HepG2 (cell line): ENCODE results near the gene MUTYH. TPM values are rescaled to one million over a fixed set of nuclear protein-coding genes. Genes with fewer than 3 reads are reported as not detected.

Experiments
- ATAC-seq: fragments of 200-7000 bp; cut with Tn5 transposase; 3 replicates; pipeline ENCODE4 v1.9.1; 2020; ENCODE audit warnings: mild to moderate bottlenecking, moderate library complexity
- BruUV-seq: library from RNA; stranded (reverse); fragments of 400-500 nt; replicated peaks from 2 replicates; lab custom pipeline; 2021; lab: Mats Ljungman, UMichigan
- CTCF ChIA-PET: fragments of 300-600 bp; formaldehyde crosslinking; extraction: SDS; loops from one replicate; lab custom pipeline; 2021; ENCODE audit warnings: low total read pairs, inconsistent platforms, low intra/inter-chr PET ratio; lab: Yijun Ruan, JAX
- POLR2A ChIA-PET: fragments of 350-600 bp; sonication (Branson Sonifier 250); formaldehyde crosslinking; loops from one replicate; lab custom pipeline; 2020; ENCODE audit warnings: antibody characterized with exemption, inconsistent platforms; lab: Yijun Ruan, JAX
- DNase-seq: peaks from one replicate; pipeline ENCODE4 v3.0.0-alpha.2; 2015; ENCODE audit warnings: low spot score
- FAIRE-seq: peaks from 3 replicates; lab custom pipeline; 2011; peaks lifted over from hg19 to GRCh38; lab: Jason Lieb, UNC
- H2AFZ ChIP-seq: one replicate; pipeline ENCODE4 v1.6.1; 2011; ENCODE audit warnings: low read length, inconsistent platforms
- H3K27ac ChIP-seq: fragments of 300-600 bp; 3 replicates; pipeline ENCODE4 v1.8.0; 2011; ENCODE audit warnings: mixed run types, mild to moderate bottlenecking, mixed read lengths, low read length, inconsistent platforms; ENCODE audit not compliant: insufficient read depth; ENCODE audit errors: extremely low read length
- H3K27me3 ChIP-seq, 2 experiments: fragments of 200-600 bp in 1 of 2; 2 replicates in 1 of 2; 3 replicates in 1 of 2; pipeline versions ENCODE4 v1.6.0 to v1.8.0; 2011; ENCODE audit warnings: low read length in 2 of 2, mild to moderate bottlenecking in 2 of 2, moderate library complexity in 2 of 2, inconsistent platforms in 1 of 2; ENCODE audit not compliant: insufficient read depth in 2 of 2, control insufficient read depth in 1 of 2
- H3K36me3 ChIP-seq, 2 experiments: fragments of 200-600 bp in 1 of 2; replicated peaks in 1 of 2; 2 replicates in 1 of 2; 3 replicates in 1 of 2; pipeline versions ENCODE4 v1.5.1 to v1.8.0; 2011; ENCODE audit warnings: low read length in 2 of 2, inconsistent platforms in 1 of 2; ENCODE audit not compliant: insufficient read depth in 2 of 2, control insufficient read depth in 1 of 2
- H3K4me1 ChIP-seq: 2 replicates; pipeline ENCODE4 v1.5.1; 2012; ENCODE audit warnings: low read length, inconsistent platforms; ENCODE audit not compliant: insufficient read depth
- H3K4me2 ChIP-seq: 2 replicates; pipeline ENCODE4 v1.6.0; 2011; ENCODE audit warnings: low read depth, low read length, inconsistent platforms
- H3K4me3 ChIP-seq, 3 experiments: fragments of 200-600 bp in 1 of 3; sonication (generic), shearing (Covaris generic) in 1 of 3; replicated peaks in 1 of 3; 2 replicates each; pipeline ENCODE4 v1.5.1; 2011 to 2016; ENCODE audit warnings: low read length in 3 of 3, inconsistent platforms in 2 of 3, low read depth in 2 of 3, mild to moderate bottlenecking in 2 of 3, control low read depth in 1 of 3, mixed read lengths in 1 of 3; ENCODE audit not compliant: insufficient read depth in 1 of 3
- H3K79me2 ChIP-seq: one replicate; pipeline ENCODE4 v1.6.1; 2011; ENCODE audit warnings: low read length, inconsistent platforms; ENCODE audit not compliant: insufficient read depth
- H3K9ac ChIP-seq: 2 replicates; pipeline ENCODE4 v1.6.0; 2011; ENCODE audit warnings: mild to moderate bottlenecking, low read depth, low read length, inconsistent platforms; ENCODE audit not compliant: insufficient read depth
- H3K9me3 ChIP-seq: 2 replicates; pipeline ENCODE4 v1.5.1; 2012; ENCODE audit warnings: mild to moderate bottlenecking, low read length
- H4K20me1 ChIP-seq: 2 replicates; pipeline ENCODE4 v1.6.0; 2011; ENCODE audit warnings: inconsistent platforms, mild to moderate bottlenecking, low read length, moderate library complexity; ENCODE audit not compliant: insufficient read depth
- DNMT3B ChIP-seq: conservative IDR thresholded peaks from 2 replicates; pipeline ENCODE4 v1.6.1; 2016; ENCODE audit warnings: missing biosample characterization, control low read depth
- HDAC6 ChIP-seq: fragments of 200-600 bp; sonication (generic); IDR thresholded peaks from 2 replicates; pipeline ENCODE4 v1.7.0; 2017; ENCODE audit warnings: mild to moderate bottlenecking, antibody characterized with exemption, low read length, low read depth
- JUN ChIP-seq: sonication (generic); formaldehyde crosslinking; IDR thresholded peaks from 2 replicates; pipeline ENCODE4 v1.4.0; 2020; ENCODE audit warnings: mild to moderate bottlenecking, missing genetic modification reagents
- NFYC ChIP-seq: IDR thresholded peaks from 2 replicates; pipeline ENCODE4 v1.6.1; 2016; ENCODE audit warnings: missing genetic modification reagents, missing compliant biosample characterization
- NKX3-1 ChIP-seq: sonication (generic); formaldehyde crosslinking; IDR thresholded peaks from 2 replicates; pipeline ENCODE4 v1.5.0; 2020; ENCODE audit warnings: missing genetic modification reagents
- RXRA ChIP-seq: sonication (generic); formaldehyde crosslinking; IDR thresholded peaks from 2 replicates; pipeline ENCODE4 v1.5.1; 2020; ENCODE audit warnings: missing genetic modification reagents
- THAP8 ChIP-seq: sonication (generic); formaldehyde crosslinking; IDR thresholded peaks from 2 replicates; pipeline ENCODE4 v1.5.1; 2020; ENCODE audit warnings: missing genetic modification reagents, mild to moderate bottlenecking, borderline replicate concordance
- TRIM22 ChIP-seq: fragments of 450-650 bp; IDR thresholded peaks from 2 replicates; pipeline ENCODE4 v1.6.1; 2017
- ZBTB1 ChIP-seq: sonication (generic); formaldehyde crosslinking; IDR thresholded peaks from 2 replicates; pipeline ENCODE4 v1.4.0; 2020; ENCODE audit warnings: missing genetic modification reagents, borderline replicate concordance
- ZNF414 ChIP-seq: sonication (generic); formaldehyde crosslinking; IDR thresholded peaks from 2 replicates; pipeline ENCODE4 v1.5.0; 2020; ENCODE audit warnings: missing genetic modification reagents
- ZNF713 ChIP-seq: sonication (generic); formaldehyde crosslinking; IDR thresholded peaks from 2 replicates; pipeline ENCODE4 v1.4.0; 2020; ENCODE audit warnings: mild to moderate bottlenecking, missing genetic modification reagents
- ZNF720 ChIP-seq: sonication (generic); formaldehyde crosslinking; IDR thresholded peaks from 2 replicates; pipeline ENCODE4 v1.4.0; 2020; ENCODE audit warnings: missing genetic modification reagents
- WGBS: methylation state at CpG from one replicate; pipeline ENCODE4 v1.1.6; 2017; ENCODE audit warnings: low lambda C conversion rate; 5-methylcytosine and 5-hydroxymethylcytosine counted together
- in situ Hi-C: cut with HindIII; loops from 2 replicates; pipeline ENCODE4 v1.10.0; 2017; ENCODE audit warnings: low pct_unique_long_range_greater_than_20kb; ENCODE audit not compliant: extremely low pct_ligation_motif_present
- intact Hi-C: fragments of 100-400 bp; cut with micrococcal nuclease; formaldehyde crosslinking; loops from one replicate; pipeline ENCODE4 v1.10.0; 2022; ENCODE audit not compliant: unreplicated experiment
- polyA plus RNA-seq, 8 experiments: library from polyadenylated mRNA; depleted of rRNA in 3 of 8; stranded (reverse) in 7 of 8; unstranded in 1 of 8; fragments of >200 nt; fragmentation: Illumina TruSeq in 4 of 8; extraction: Trizol in 4 of 8; gene quantifications; 2 replicates each; pipeline versions ENCODE4 v1.2.1 to v1.2.3, GENCODE V29; 2011 to 2016; ENCODE audit warnings: low read depth in 4 of 8, missing spikeins in 1 of 8, mixed read lengths in 1 of 8; ENCODE audit not compliant: insufficient read depth in 1 of 8
- total RNA-seq, 5 experiments: library from RNA; depleted of rRNA; stranded (reverse); fragments of >200 nt; fragmentation: Illumina TruSeq; extraction: Trizol; gene quantifications; 2 replicates each; pipeline ENCODE4 v1.2.3, GENCODE V29; 2016; ENCODE audit warnings: low read depth in 1 of 5
- TF ChIP-seq, protein P1 (sequence below): sonication (generic); formaldehyde crosslinking; IDR thresholded peaks from 2 replicates; pipeline ENCODE4 v1.8.0; 2022; ENCODE audit warnings: mild to moderate bottlenecking, missing genetic modification reagents
- TF ChIP-seq, protein P2 (sequence below): sonication (generic); formaldehyde crosslinking; IDR thresholded peaks from 2 replicates; pipeline ENCODE4 v1.4.0; 2020; ENCODE audit warnings: mild to moderate bottlenecking, missing genetic modification reagents

Gene MUTYH
- total and polyA plus RNA-seq, 2 of the 13 experiments (the other 11 are each of a cell fraction or from before 2014, with no cell fraction given), result 16.3 to 17.1 TPM

DNA sequence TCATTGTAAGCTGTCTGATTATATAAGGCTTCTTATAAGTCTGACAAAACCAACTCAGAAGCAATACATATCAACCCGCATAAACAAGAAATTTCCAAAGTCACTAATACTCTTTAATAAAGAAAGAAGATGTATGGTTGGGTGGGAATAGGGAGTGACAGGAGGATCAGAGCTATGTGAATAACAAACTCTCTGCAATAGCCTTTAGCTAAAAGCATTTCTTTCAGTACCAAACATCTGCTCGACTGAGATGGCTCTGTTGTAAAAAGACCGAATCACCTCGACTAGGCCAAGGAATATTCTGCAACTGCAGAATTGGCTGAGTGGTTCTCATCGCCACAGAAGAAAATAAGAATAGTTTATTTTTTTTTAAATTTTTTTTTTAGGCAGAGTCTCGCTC lies 39.3 kb upstream of the MUTYH start:
- intact Hi-C loops, result no loop called here
- Histone ChIP-seq H3K27me3 (no peaks in the 10 kb centered on the region), H3K4me2 (no peak overlapping the region), H2AFZ (no peak overlapping the region), H3K9ac (no peak overlapping the region), H3K27ac (no peak overlapping the region), H3K4me1 (peaks cover 9% of the 10 kb centered on the region; the same call in 1 of the 2 replicates), H3K9me3 (no peaks in the 10 kb centered on the region), H3K79me2 (no peaks in the 10 kb centered on the region), H3K4me3 (no peak overlapping the region), H3K36me3 (no peaks in the 10 kb centered on the region), H4K20me1 (no peaks in the 10 kb centered on the region)
- ChIA-PET CTCF (no interaction called here), POLR2A (interaction anchor here (0.5 kb wide), 1 partner anchor 76 kb away, joined by 4 read pairs; no protein-coding TSS in a partner anchor)
- DNase-seq (no peak), FAIRE-seq (no peak), ATAC-seq (no peak)
- BruUV-seq, result no TSS peak
- in situ Hi-C loops, result no loop called here
- WGBS, result 95% methylated on average over 6 of the region's 6 CpGs
- TF ChIP-seq JUN (CRISPR knock-in tag), result no peak
- TF ChIP-seq HDAC6, result no peak
- TF ChIP-seq ZNF414, result no peak
- TF ChIP-seq, protein P1, sequence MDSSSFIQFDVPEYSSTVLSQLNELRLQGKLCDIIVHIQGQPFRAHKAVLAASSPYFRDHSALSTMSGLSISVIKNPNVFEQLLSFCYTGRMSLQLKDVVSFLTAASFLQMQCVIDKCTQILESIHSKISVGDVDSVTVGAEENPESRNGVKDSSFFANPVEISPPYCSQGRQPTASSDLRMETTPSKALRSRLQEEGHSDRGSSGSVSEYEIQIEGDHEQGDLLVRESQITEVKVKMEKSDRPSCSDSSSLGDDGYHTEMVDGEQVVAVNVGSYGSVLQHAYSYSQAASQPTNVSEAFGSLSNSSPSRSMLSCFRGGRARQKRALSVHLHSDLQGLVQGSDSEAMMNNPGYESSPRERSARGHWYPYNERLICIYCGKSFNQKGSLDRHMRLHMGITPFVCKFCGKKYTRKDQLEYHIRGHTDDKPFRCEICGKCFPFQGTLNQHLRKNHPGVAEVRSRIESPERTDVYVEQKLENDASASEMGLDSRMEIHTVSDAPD (CRISPR knock-in tag), result no peak
- no peak for TF ChIP-seq NFYC
- TF ChIP-seq DNMT3B (CRISPR knock-in tag), result no peak
- TF ChIP-seq, protein P2, sequence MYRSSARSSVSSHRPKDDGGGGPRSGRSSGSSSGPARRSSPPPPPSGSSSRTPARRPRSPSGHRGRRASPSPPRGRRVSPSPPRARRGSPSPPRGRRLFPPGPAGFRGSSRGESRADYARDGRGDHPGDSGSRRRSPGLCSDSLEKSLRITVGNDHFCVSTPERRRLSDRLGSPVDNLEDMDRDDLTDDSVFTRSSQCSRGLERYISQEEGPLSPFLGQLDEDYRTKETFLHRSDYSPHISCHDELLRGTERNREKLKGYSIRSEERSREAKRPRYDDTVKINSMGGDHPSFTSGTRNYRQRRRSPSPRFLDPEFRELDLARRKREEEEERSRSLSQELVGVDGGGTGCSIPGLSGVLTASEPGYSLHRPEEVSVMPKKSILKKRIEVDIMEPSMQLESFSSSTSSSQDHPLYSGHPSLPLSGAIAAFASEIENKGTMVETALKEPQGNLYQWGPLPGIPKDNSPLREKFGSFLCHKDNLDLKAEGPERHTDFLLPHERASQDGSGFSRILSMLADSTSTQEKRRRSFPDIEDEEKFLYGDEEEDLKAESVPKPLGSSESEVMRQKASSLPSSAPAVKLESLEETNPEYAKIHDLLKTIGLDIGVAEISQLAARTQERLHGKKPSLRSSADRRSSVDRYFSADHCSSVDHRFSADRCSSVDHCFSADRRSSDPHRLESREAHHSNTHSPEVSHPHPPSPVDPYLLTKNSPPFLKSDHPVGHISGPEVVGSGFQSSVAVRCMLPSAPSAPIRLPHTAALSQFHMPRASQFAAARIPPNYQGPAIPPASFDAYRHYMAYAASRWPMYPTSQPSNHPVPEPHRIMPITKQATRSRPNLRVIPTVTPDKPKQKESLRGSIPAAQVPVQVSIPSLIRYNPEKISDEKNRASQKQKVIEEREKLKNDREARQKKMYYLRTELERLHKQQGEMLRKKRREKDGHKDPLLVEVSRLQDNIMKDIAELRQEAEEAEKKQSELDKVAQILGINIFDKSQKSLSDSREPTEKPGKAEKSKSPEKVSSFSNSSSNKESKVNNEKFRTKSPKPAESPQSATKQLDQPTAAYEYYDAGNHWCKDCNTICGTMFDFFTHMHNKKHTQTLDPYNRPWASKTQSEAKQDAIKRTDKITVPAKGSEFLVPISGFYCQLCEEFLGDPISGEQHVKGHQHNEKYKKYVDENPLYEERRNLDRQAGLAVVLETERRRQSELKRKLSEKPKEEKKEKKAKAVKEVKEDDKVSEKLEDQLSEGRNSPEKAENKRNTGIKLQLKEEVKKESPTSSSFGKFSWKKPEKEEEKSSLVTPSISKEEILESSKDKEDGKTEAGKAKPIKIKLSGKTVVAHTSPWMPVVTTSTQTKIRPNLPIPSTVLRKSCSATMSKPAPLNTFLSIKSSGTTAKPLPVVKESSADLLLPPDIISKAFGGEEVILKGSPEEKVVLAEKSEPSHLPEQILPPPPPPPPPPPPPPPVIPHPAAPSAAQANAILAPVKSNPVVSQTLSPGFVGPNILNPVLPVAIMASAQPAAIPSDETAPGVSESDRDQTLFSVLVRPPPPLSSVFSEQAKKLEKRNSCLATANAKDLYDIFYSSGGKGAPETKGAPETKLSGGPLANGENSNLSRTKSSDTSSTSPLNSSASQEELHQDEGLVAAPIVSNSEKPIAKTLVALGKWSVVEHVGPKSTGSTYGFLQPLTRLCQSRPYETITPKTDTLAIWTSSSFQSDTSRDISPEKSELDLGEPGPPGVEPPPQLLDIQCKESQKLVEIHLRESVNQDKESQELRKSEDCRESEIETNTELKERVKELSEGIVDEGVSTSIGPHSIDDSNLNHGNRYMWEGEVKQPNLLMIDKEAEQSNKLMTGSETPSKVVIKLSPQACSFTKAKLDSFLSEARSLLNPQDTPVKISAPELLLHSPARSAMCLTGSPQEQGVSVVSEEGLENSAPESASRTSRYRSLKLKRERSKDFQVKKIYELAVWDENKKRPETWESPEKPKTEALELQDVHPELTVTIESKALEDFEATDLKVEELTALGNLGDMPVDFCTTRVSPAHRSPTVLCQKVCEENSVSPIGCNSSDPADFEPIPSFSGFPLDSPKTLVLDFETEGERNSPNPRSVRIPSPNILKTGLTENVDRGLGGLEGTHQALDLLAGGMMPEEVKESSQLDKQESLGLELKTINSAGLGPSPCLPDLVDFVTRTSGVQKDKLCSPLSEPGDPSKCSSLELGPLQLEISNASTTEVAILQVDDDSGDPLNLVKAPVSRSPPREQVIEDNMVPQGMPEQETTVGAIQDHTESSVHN (CRISPR knock-in tag), result no peak
- no peak for TF ChIP-seq ZNF713 (CRISPR knock-in tag)
- no peak for TF ChIP-seq TRIM22
- TF ChIP-seq ZNF720, result no peak
- no peak for TF ChIP-seq THAP8 (CRISPR knock-in tag)
- no peak for TF ChIP-seq ZBTB1 (CRISPR knock-in tag)
- TF ChIP-seq NKX3-1 (CRISPR knock-in tag), result no peak
- TF ChIP-seq RXRA (CRISPR knock-in tag), result no peak
